Astrocyte (in vitro differentiated cells and primary cell): ENCODE data around the gene NIT1.

Source experiments
- CTCF ChIP-seq: IDR thresholded peaks from 2 replicates; pipeline ENCODE4 v1.5.1; 2011; ENCODE audit warnings: low read depth, mild to moderate bottlenecking, inconsistent platforms, low read length, moderate library complexity; ENCODE audit not compliant: insufficient read depth
- EZH2 ChIP-seq: IDR thresholded peaks from 2 replicates; pipeline ENCODE4 v1.6.1; 2012; ENCODE audit warnings: mild to moderate bottlenecking, low read length, inconsistent platforms; ENCODE audit not compliant: insufficient read depth

- TF ChIP-seq CTCF (no peak), EZH2 (no peak)
These were observed 47.1 kb upstream of the NIT1 start for GRCh38 chr1:161070761-161071160.
